MCF 10A (cell line): ENCODE results near the gene DNASE1L1. TPM values are rescaled to one million over a fixed set of nuclear protein-coding genes. Genes with fewer than 3 reads are reported as not detected.

ENCODE experiments used
- BruUV-seq: library from RNA; stranded (reverse); fragments of 400-500 nt; replicated peaks from 2 replicates; lab custom pipeline; 2021; lab: Mats Ljungman, UMichigan
- CTCF ChIA-PET: fragments of 300-600 bp; sonication (Branson Sonifier 250); formaldehyde crosslinking; extraction: SDS; loops from one replicate; lab custom pipeline; 2021; ENCODE audit warnings: antibody characterized with exemption, inconsistent platforms; lab: Yijun Ruan, JAX
- POLR2A ChIA-PET: fragments of 300-600, 350-650 bp; sonication (Branson Sonifier 250); formaldehyde crosslinking; extraction: SDS; loops from one replicate; lab custom pipeline; 2020; ENCODE audit warnings: antibody characterized with exemption, inconsistent platforms; lab: Yijun Ruan, JAX
- DNase-seq: peaks from one replicate; pipeline ENCODE4 v3.0.0-alpha.2; 2018; ENCODE audit not compliant: unreplicated experiment
- H3K27ac Mint-ChIP-seq: one replicate; pipeline ENCODE4 v1.8.0; 2022; ENCODE audit warnings: mild to moderate bottlenecking, low read depth, mixed read lengths; ENCODE audit not compliant: unreplicated experiment
- H3K27me3 Mint-ChIP-seq: one replicate; pipeline ENCODE4 v1.8.0; 2022; ENCODE audit warnings: mixed read lengths; ENCODE audit not compliant: insufficient read depth, unreplicated experiment
- H3K36me3 Mint-ChIP-seq: one replicate; pipeline ENCODE4 v1.8.0; 2022; ENCODE audit warnings: mild to moderate bottlenecking, moderate library complexity, mixed read lengths; ENCODE audit not compliant: insufficient read depth, unreplicated experiment
- H3K4me1 Mint-ChIP-seq: one replicate; pipeline ENCODE4 v1.8.0; 2022; ENCODE audit warnings: mixed read lengths; ENCODE audit not compliant: insufficient read depth, unreplicated experiment
- H3K4me3 Mint-ChIP-seq: one replicate; pipeline ENCODE4 v1.8.0; 2022; ENCODE audit warnings: mild to moderate bottlenecking, moderate library complexity, mixed read lengths; ENCODE audit not compliant: unreplicated experiment
- H3K9me3 Mint-ChIP-seq: one replicate; pipeline ENCODE4 v1.8.0; 2022; ENCODE audit warnings: mixed read lengths; ENCODE audit not compliant: unreplicated experiment
- CTCF ChIP-seq: fragments of 200-600 bp; IDR thresholded peaks from one replicate; pipeline ENCODE4 v1.8.0; 2022; ENCODE audit warnings: antibody characterized with exemption, mild to moderate bottlenecking; ENCODE audit not compliant: unreplicated experiment
- intact Hi-C: fragments of 100-400 bp; cut with micrococcal nuclease; formaldehyde crosslinking; loops from 2 replicates; pipeline ENCODE4 v1.14.1; 2022
- total RNA-seq: library from RNA; stranded (reverse); gene quantifications from 2 replicates; pipeline ENCODE4 v1.2.3, GENCODE V29; 2022

Gene DNASE1L1
- total RNA-seq, 1 experiment from 2014 or later: 20.5 TPM

- intact Hi-C loops: no loop called here
- H3K27ac Mint-ChIP-seq: no peak overlapping the region
Measured at GRCh38 chrX:154356596-154356995, 52.5 kb downstream of the DNASE1L1 start.

GRCh38 chrX:154355776-154356140 lies 53.3 kb downstream of the DNASE1L1 start:
- no peak for DNase-seq
- intact Hi-C loops: no loop called here
- Mint-ChIP-seq H3K36me3 (peaks cover 77% of the 10 kb centered on the region), H3K9me3 (no peaks in the 10 kb centered on the region), H3K4me1 (peaks cover 5% of the 10 kb centered on the region), H3K27ac (no peak overlapping the region), H3K27me3 (no peaks in the 10 kb centered on the region), H3K4me3 (no peak overlapping the region)
- POLR2A ChIA-PET: interaction anchor here (1.4 kb wide), 1 partner anchor 15 kb away, joined by 4 read pairs; no protein-coding TSS in a partner anchor
- CTCF ChIA-PET: no interaction called here
- no peak for TF ChIP-seq CTCF
- no TSS peak for BruUV-seq

More at GRCh38 chrX:154356596-154356995, 52.5 kb downstream of the DNASE1L1 start:
- Mint-ChIP-seq H3K4me3 (no peak overlapping the region), H3K36me3 (peaks cover 75% of the 10 kb centered on the region), H3K4me1 (peaks cover 5% of the 10 kb centered on the region), H3K9me3 (no peaks in the 10 kb centered on the region), H3K27me3 (no peaks in the 10 kb centered on the region)
- ChIA-PET POLR2A (interaction anchor here (1.4 kb wide), 1 partner anchor 14 kb away, joined by 4 read pairs; no protein-coding TSS in a partner anchor), CTCF (interaction anchor here (0.6 kb wide), 1 partner anchor 116 kb away, joined by 3 read pairs; no protein-coding TSS in a partner anchor)
- DNase-seq: no peak
- no peak for TF ChIP-seq CTCF
- no TSS peak for BruUV-seq

- intact Hi-C loops: no loop called here
- ChIA-PET POLR2A (no interaction called here), CTCF (no interaction called here)
- BruUV-seq: no TSS peak
- TF ChIP-seq CTCF: no peak
- Mint-ChIP-seq H3K36me3 (peaks cover 72% of the 10 kb centered on the region), H3K4me3 (no peak overlapping the region), H3K27ac (no peak overlapping the region), H3K4me1 (peaks cover 5% of the 10 kb centered on the region), H3K27me3 (no peaks in the 10 kb centered on the region), H3K9me3 (no peaks in the 10 kb centered on the region)
- DNase-seq: no peak
Measured at GRCh38 chrX:154355094-154355775, 53.8 kb downstream of the DNASE1L1 start.

- Mint-ChIP-seq H3K27ac (no peak overlapping the region), H3K36me3 (peaks cover 70% of the 10 kb centered on the region), H3K27me3 (no peaks in the 10 kb centered on the region), H3K4me3 (no peak overlapping the region), H3K4me1 (peaks cover 5% of the 10 kb centered on the region), H3K9me3 (no peaks in the 10 kb centered on the region)
- intact Hi-C loops: no loop called here
- ChIA-PET CTCF (no interaction called here), POLR2A (no interaction called here)
- no peak for TF ChIP-seq CTCF
- BruUV-seq: no TSS peak
- no peak for DNase-seq
Measured at GRCh38 chrX:154354516-154354915, 54.5 kb downstream of the DNASE1L1 start.
